ENCODE data around the gene PYGM. TPM values are rescaled to one million over a fixed set of nuclear protein-coding genes. Genes with fewer than 3 reads are reported as not detected.

Gene PYGM
- total RNA-seq, 1 experiment from 2014 or later = 3.6 TPM

DNA sequence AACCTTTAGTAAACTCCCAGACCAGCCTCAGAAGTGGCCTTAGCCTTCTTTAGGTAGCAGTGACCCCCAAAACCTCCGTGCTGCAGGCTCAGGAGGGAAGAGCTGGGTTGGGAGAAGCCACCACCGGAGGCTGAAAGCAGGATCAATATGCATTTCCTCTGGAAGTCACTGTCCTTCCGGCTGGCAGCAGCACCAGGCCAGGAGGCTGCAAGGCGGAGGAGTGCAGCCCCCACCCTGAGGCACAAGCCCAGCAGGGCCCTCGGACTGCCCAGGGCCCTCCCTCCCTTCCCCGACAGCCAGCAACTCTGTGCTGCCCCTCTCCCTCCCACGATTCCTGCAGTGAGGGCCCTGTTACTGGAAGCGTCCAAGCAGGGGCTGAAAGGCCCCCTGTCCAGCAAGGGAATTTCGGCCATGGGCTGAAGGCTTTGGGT is 33.5 kb downstream of the PYGM start:
- no peak overlapping the region for H4K91ac ChIP-seq (ENCODE audit: insufficient read length, low read depth, low read length)
- no peak overlapping the region for H3K56ac ChIP-seq (ENCODE audit: insufficient read length, low read depth, low read length)
- no peak overlapping the region for H2BK15ac ChIP-seq (ENCODE audit: low read depth, low read length)
- H3K27ac ChIP-seq (ENCODE audit: insufficient read length, low read depth, low read length) = no peak overlapping the region
- H3K14ac ChIP-seq (ENCODE audit: insufficient read depth, low read length) = 0 out of 2 replicates have a peak overlapping the region, but pooled peaks have one; percentile 73
- no peak overlapping the region for H2AFZ ChIP-seq (ENCODE audit: low read length)
- Mint-ChIP-seq H3K36me3 (ENCODE audit: insufficient read depth in 1 of 3, low read depth in 3 of 3) (peaks cover 4 to 10% (median 8%) of the 10 kb centered on the region in 3 experiments; a peak in 6 of 7 replicates), H3K4me1 (peaks cover 34 to 51% of the 10 kb centered on the region in 2 experiments), H3K27ac (peak overlapping the region in 1 of 3 experiments; percentile 72; a peak in 1 of 7 replicates), H3K4me3 (peak overlapping the region in 1 of 2 experiments; percentile 68; a peak in 2 of 5 replicates), H3K27me3 (ENCODE audit: low read depth) (peaks cover 34% of the 10 kb centered on the region), H3K9me3 (no peaks in the 10 kb centered on the region)
- H3K23me2 ChIP-seq (ENCODE audit: insufficient read length, low read depth, low read length, poor library complexity, severe bottlenecking) = no peaks in the 10 kb centered on the region
- H3K4me1 ChIP-seq (ENCODE audit: insufficient read depth, low read length) = peaks cover 10% of the 10 kb centered on the region
- H2AK5ac ChIP-seq (ENCODE audit: insufficient read length, low read length) = no peak overlapping the region
- no peaks in the 10 kb centered on the region for H3K79me1 ChIP-seq (ENCODE audit: insufficient read depth, low read depth, low read length, poor library complexity, severe bottlenecking)
- H3K4ac ChIP-seq (ENCODE audit: low read depth, low read length) = no peak overlapping the region
- no peak for TF ChIP-seq CTCF (conservative IDR thresholded peaks at IDR 0.05)
- no peak overlapping the region for H3K23ac ChIP-seq (ENCODE audit: insufficient read length, low read depth, low read length)
- H3K9me3 ChIP-seq (ENCODE audit: control insufficient read depth, low read depth, low read length) = no peaks in the 10 kb centered on the region
- H4K20me1 ChIP-seq (ENCODE audit: control insufficient read depth, insufficient read depth, insufficient read length) = no peaks in the 10 kb centered on the region
- no peak overlapping the region for H2BK120ac ChIP-seq (ENCODE audit: low read depth, low read length, poor library complexity, severe bottlenecking)
- no CpG with 5 or more reads among the region's 9 CpGs for WGBS (ENCODE audit: extremely low coverage, insufficient read length, low lambda C conversion rate)
- H2BK12ac ChIP-seq (ENCODE audit: insufficient read length, low read depth, low read length) = no peak overlapping the region
- H4K8ac ChIP-seq (replicated peaks; ENCODE audit: insufficient read length, low read depth, low read length) = no peak overlapping the region
- peak overlapping the region; percentile 11 for H3K18ac ChIP-seq (ENCODE audit: insufficient read length, low read depth, low read length)
- no peak overlapping the region for H3T11ph ChIP-seq (ENCODE audit: low read length)
- H3K9ac ChIP-seq (ENCODE audit: extremely low read depth, insufficient read length, low read length) = no peak overlapping the region
- H2BK20ac ChIP-seq (ENCODE audit: low read depth, low read length, poor library complexity, severe bottlenecking) = no peak overlapping the region
- peak; percentile 53 for DNase-seq
- H3K4me2 ChIP-seq (ENCODE audit: insufficient read depth, insufficient read length, low read length) = no peak overlapping the region
- H3K79me2 ChIP-seq (ENCODE audit: insufficient read depth, low read length) = no peaks in the 10 kb centered on the region
- H2BK5ac ChIP-seq (ENCODE audit: insufficient read length, low read length) = no peak overlapping the region
- no peak overlapping the region for H4K5ac ChIP-seq (ENCODE audit: insufficient read length, low read depth, low read length)
- H3K27me3 ChIP-seq (ENCODE audit: insufficient read depth, low read length) = peaks cover 10% of the 10 kb centered on the region; the same call in 1 of the 2 replicates

All from H9 (cell line).